ENCODE results near the gene CBFA2T3. TPM values are rescaled to one million over a fixed set of nuclear protein-coding genes. Genes with fewer than 3 reads are reported as not detected.

CBFA2T3 gene
- total RNA-seq, 1 experiment from 2014 or later = 2.1 TPM

DNA sequence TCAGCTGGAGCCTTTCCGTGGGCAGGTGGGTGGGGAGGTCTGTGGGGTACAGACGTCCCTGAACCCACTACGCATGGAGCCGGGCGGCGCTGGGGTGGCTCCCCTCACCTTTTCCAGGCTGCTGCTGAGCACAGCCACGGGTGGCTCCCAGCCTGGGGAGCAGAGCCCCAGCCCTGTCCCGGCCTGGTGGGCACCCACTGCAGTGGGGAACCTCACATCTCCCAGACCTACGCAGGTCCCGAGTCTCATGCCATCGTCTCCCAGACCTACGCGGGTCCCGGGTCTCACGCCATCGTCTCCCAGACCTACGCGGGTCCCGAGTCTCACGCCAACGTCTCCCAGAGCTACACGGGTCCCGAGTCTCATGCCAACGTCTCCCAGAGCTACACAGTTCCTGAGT, 148.3 kb downstream of the CBFA2T3 start:
- Mint-ChIP-seq H3K9me3 (ENCODE audit: unreplicated experiment) (no peaks in the 10 kb centered on the region), H3K27ac (ENCODE audit: unreplicated experiment) (no peak overlapping the region), H3K4me1 (ENCODE audit: low read depth, unreplicated experiment) (no peaks in the 10 kb centered on the region), H3K27me3 (ENCODE audit: insufficient read depth, unreplicated experiment) (no peaks in the 10 kb centered on the region), H3K36me3 (ENCODE audit: insufficient read depth, unreplicated experiment) (peaks cover 12% of the 10 kb centered on the region), H3K4me3 (ENCODE audit: unreplicated experiment) (no peak overlapping the region)
- ChIA-PET POLR2A (no interaction called here), CTCF (no interaction called here)
- no peak for DNase-seq
- Histone ChIP-seq H3K4me1 (no peaks in the 10 kb centered on the region), H3K4me3 (ENCODE audit: low read depth, low read length) (no peak overlapping the region), H3K27me3 (replicated peaks; ENCODE audit: control insufficient read depth, insufficient read depth, low read length) (no peaks in the 10 kb centered on the region), H3K9me3 (no peaks in the 10 kb centered on the region), H3K36me3 (ENCODE audit: control insufficient read depth, insufficient read depth, low read length) (no peaks in the 10 kb centered on the region; the same call in none of the 2 replicates)
- TF ChIP-seq, protein P1, sequence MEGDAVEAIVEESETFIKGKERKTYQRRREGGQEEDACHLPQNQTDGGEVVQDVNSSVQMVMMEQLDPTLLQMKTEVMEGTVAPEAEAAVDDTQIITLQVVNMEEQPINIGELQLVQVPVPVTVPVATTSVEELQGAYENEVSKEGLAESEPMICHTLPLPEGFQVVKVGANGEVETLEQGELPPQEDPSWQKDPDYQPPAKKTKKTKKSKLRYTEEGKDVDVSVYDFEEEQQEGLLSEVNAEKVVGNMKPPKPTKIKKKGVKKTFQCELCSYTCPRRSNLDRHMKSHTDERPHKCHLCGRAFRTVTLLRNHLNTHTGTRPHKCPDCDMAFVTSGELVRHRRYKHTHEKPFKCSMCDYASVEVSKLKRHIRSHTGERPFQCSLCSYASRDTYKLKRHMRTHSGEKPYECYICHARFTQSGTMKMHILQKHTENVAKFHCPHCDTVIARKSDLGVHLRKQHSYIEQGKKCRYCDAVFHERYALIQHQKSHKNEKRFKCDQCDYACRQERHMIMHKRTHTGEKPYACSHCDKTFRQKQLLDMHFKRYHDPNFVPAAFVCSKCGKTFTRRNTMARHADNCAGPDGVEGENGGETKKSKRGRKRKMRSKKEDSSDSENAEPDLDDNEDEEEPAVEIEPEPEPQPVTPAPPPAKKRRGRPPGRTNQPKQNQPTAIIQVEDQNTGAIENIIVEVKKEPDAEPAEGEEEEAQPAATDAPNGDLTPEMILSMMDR (IDR thresholded peaks at IDR 0.05; ENCODE audit: insufficient read depth in 1 of 2, low read depth in 1 of 2, low read length in 1 of 2, severe bottlenecking in 1 of 2, unreplicated experiment in 1 of 2) = no peak
- no TSS peak for BruUV-seq (replicated peaks)
- intact Hi-C loops (cut with micrococcal nuclease; ENCODE audit: unreplicated experiment) = no loop called here

- H3K27ac Mint-ChIP-seq (ENCODE audit: unreplicated experiment) = no peak overlapping the region
- no peaks in the 10 kb centered on the region; the same call in none of the 2 replicates for H3K36me3 ChIP-seq (ENCODE audit: control insufficient read depth, insufficient read depth, low read length)
- TF ChIP-seq, protein P1 (IDR thresholded peaks at IDR 0.05; ENCODE audit: insufficient read depth in 1 of 2, low read depth in 1 of 2, low read length in 1 of 2, severe bottlenecking in 1 of 2, unreplicated experiment in 1 of 2) = no peak
- H3K9me3 Mint-ChIP-seq (ENCODE audit: unreplicated experiment) = no peaks in the 10 kb centered on the region
- H3K9me3 ChIP-seq = no peaks in the 10 kb centered on the region
- H3K36me3 Mint-ChIP-seq (ENCODE audit: insufficient read depth, unreplicated experiment) = peaks cover 15% of the 10 kb centered on the region
- H3K27me3 ChIP-seq (replicated peaks; ENCODE audit: control insufficient read depth, insufficient read depth, low read length) = no peaks in the 10 kb centered on the region
- ChIA-PET POLR2A (no interaction called here), CTCF (no interaction called here)
- DNase-seq = no peak
- H3K4me3 ChIP-seq (ENCODE audit: low read depth, low read length) = no peak overlapping the region
- no peaks in the 10 kb centered on the region for H3K27me3 Mint-ChIP-seq (ENCODE audit: insufficient read depth, unreplicated experiment)
- H3K4me1 Mint-ChIP-seq (ENCODE audit: low read depth, unreplicated experiment) = no peaks in the 10 kb centered on the region
- no peaks in the 10 kb centered on the region for H3K4me1 ChIP-seq
- H3K4me3 Mint-ChIP-seq (ENCODE audit: unreplicated experiment) = no peak overlapping the region
- intact Hi-C loops (cut with micrococcal nuclease; ENCODE audit: unreplicated experiment) = no loop called here
- BruUV-seq (replicated peaks) = no TSS peak
Observed at GRCh38 chr16:88827727-88828126, 149.3 kb downstream of the CBFA2T3 start.

DNA sequence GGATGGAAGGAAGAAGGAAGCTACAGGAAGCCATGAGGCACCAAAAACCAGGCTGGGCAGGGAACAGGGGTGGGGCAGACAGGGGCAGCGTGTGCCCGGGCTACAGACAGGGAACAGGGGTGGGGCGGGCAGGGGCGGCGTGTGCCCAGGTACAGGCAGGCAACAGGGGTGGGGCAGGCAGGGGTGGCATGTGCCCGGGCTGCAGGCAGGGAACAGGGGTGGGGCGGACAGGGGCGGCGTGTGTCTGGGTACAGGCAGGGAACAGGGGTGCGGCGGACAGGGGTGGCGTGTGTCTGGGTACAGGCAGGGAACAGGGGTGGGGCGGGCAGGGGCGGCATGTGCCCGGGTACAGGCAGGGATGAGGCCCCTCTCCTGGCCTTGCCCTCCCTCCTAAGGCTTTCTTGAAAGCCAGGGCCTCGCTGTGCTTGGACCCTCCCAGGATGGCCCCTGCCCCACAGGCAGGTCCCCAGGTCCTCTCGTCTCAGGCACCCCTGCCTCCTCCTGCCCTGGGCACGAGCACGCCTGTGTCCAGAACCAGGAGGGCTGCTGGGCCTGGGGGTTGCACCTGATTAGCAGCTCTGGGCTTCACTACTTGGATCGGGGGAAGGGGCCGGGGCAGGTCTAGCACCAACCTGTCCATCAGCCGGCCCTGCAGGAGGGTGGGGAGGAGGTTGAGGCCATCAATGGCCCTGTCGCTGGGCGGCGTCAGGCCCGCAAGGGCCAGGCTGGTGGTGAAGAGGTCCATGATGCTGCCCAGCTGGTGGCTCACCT, 150.8 kb downstream of the CBFA2T3 start:
- H3K4me3 Mint-ChIP-seq (ENCODE audit: unreplicated experiment) = no peak overlapping the region
- TF ChIP-seq, protein P1 (IDR thresholded peaks at IDR 0.05; ENCODE audit: insufficient read depth in 1 of 2, low read depth in 1 of 2, low read length in 1 of 2, severe bottlenecking in 1 of 2, unreplicated experiment in 1 of 2) = no peak
- BruUV-seq (replicated peaks) = no TSS peak
- H3K9me3 ChIP-seq = no peaks in the 10 kb centered on the region
- no peak overlapping the region for H3K27ac Mint-ChIP-seq (ENCODE audit: unreplicated experiment)
- no peaks in the 10 kb centered on the region for H3K9me3 Mint-ChIP-seq (ENCODE audit: unreplicated experiment)
- intact Hi-C loops (cut with micrococcal nuclease; ENCODE audit: unreplicated experiment) = no loop called here
- no peak for DNase-seq
- no peaks in the 10 kb centered on the region for H3K4me1 ChIP-seq
- H3K27me3 Mint-ChIP-seq (ENCODE audit: insufficient read depth, unreplicated experiment) = no peaks in the 10 kb centered on the region
- ChIA-PET CTCF (no interaction called here), POLR2A (no interaction called here)
- H3K36me3 Mint-ChIP-seq (ENCODE audit: insufficient read depth, unreplicated experiment) = peaks cover 17% of the 10 kb centered on the region
- H3K4me1 Mint-ChIP-seq (ENCODE audit: low read depth, unreplicated experiment) = no peaks in the 10 kb centered on the region
- no peaks in the 10 kb centered on the region; the same call in none of the 2 replicates for H3K36me3 ChIP-seq (ENCODE audit: control insufficient read depth, insufficient read depth, low read length)
- no peak overlapping the region for H3K4me3 ChIP-seq (ENCODE audit: low read depth, low read length)
- no peaks in the 10 kb centered on the region for H3K27me3 ChIP-seq (replicated peaks; ENCODE audit: control insufficient read depth, insufficient read depth, low read length)

Data from Caco-2 (cell line).